ENCODE results near the gene DSE.
"Not testable (repeated sequence)": the region's sequence is repeated elsewhere in the genome, so short reads cannot be mapped to it uniquely, and the experiment has no call there.

The DSE gene

DNA sequence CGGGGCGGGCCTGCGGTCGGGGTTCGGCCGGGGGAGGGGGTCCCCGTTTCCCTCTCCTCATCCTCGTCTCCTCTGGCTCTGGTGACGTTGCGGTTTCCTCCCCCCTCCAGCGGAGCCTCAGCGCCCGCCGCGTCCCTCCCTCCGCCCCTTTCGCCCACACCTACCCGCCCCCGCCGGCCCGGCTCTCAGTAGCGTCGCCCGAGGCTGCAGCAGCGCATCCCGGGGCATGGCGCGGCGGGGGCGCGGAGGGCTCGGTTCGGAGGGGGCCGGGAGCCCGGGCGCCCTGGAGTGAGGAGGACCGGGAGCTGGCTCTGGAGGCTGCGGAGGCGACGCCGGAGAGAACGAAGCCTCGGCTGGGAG, at the start of gene DSE:
Gene DSE (plus strand): TSS at position 188 of the 360 bp plus-strand sequence. CDS start 28,304 bp downstream, outside the sequence.
- peak in 55 of 58 donors; percentile 17 to 82 (median 62) for DNase-seq

GRCh38 chr6:116321933-116322332, 48.8 kb upstream of the DSE start:
- not testable (repeated sequence) for DNase-seq

DNA sequence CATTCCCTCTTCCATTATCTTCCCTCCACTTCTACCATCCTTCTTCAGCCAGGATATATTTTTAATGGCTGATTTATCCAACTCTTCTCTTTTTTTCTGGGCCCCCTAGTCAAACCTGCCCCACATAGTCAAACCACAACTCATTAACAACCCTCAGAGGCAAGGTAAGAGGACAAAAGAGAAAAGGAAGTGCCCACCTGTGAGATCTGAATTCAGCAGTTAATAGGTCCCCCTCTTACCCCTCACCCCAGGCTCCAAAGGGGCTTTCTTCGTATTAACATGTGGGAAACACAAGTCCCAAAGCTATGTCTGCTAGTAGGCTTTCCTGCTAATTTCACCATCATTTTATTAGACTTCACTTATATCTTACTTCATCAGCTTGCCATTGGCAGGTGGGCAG, 46.9 kb upstream of the DSE start:
- DNase-seq, result no peak

DNA sequence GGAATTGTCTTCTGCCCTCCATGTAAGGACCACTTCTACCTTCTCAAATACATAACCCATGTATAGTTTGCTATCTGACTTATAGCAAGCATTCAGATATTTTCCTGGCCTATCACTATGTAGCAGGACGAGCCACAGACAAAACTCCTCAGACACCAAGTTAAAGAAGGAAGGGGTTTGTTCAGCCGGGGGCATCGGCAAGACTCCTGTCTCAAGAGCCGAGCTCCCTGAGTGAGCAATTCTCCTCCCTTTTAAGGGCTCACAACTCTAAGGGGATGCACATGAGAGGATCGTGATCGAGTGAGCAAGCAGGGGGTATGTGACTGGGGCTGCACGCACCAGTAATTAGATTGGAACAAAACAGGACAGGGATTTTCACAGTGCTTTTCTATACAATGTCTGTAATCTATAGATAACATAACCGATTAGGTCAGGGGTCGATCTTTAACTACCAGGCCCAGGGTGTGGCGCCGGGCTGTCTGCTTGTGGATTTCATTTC, 45.1 kb upstream of the DSE start:
- DNase-seq, result not testable (repeated sequence)

DNA sequence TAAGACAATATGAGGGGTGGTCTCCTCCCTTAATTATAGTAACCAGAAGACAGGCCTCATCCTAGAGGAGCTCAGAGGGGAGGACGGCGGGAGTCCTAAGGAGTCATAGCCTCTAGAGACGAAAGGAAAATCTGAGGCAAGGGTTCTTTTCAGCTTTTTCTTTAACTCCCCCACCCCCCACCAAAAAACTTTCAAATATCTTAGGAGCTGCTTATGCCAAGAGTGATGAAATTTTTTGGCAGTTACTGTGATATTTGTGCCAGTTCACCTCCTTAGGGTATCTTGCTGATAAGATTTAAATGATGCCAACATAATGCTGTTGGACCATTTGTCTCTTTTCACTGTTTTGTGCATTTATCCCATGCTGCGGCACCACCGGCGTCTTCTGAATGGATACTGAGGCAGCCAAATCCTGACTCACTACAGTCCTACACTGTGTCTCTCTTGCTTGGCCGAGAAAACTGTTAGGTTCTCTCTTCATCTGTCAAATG, 44.5 kb upstream of the DSE start:
- peak in 1 of 58 donors; percentile 5 for DNase-seq

DNA sequence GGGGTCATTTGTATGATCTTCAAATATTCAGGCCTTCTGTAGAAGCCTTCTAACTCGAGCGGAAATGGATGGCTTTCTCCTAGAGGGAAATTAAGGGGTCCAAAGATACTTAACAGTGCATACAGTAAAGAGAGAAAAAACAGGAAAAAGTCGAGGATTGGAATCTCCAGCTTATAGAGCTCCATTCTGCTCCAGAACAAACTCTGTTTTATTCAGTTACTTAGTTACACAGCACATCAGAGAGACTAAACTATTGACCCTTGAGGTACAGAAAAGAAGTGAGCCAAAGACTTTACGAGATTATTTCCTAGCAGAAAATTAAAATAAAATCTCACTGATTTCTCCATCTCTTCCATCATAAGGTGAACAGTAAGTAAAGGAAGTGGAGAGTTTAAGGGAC, 43.8 kb upstream of the DSE start:
- no peak for DNase-seq

DNA sequence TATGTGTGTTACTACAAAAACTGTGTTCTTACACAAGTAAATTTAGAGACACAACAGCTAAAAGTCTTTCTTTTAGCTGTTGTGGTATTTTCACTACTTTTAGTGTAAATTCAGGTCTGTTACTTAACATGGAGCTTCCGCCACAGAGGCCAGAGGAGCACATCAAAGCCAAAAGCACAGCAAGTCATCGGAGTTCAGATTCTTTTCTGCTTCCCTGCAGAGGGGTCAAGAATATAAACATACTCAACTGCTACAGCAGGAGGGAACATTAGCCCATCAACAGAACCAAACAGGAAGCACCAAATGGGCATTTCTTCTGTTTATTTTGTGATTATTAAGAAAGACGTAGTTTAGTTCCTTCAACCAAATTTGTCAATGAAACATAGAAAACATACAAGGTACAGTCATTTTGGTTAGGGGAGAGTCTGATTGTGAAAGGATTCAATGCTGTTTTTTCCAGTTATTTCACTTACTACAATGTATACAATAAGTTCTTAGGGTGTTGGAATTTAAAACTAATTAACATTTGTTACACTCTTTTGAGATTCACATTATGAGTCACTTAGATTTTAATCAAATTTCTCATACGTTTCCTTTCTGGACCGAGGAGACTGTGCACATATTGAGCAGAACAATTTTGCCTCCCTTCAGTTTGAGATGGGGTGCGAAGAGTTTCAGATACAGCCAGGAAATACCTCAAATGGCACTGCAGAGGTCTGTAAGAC, 42.8 kb upstream of the DSE start:
- no peak for DNase-seq

GRCh38 chr6:116328528-116328903, 42.2 kb upstream of the DSE start:
- no peak for DNase-seq

GRCh38 chr6:116329156-116329555, 41.6 kb upstream of the DSE start:
- no peak for DNase-seq

DNA sequence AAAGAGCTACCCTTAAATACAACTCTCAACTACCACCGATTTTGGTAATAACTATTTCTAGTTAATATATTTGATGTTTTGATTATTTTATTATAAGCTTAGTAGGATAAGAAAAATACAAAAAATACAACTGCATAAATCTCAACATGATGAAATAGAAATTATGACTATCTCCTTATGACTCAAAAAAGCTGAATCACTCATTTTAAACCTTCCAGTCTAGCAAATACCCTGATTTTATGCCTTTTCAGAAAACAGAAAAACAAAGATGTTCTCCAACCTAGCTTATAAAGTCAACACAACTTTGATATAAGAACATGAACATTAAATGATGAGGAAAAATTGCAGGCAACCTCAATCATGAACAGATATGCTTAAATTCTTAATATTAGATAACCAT, 40.2 kb upstream of the DSE start:
- no peak for DNase-seq

DNA sequence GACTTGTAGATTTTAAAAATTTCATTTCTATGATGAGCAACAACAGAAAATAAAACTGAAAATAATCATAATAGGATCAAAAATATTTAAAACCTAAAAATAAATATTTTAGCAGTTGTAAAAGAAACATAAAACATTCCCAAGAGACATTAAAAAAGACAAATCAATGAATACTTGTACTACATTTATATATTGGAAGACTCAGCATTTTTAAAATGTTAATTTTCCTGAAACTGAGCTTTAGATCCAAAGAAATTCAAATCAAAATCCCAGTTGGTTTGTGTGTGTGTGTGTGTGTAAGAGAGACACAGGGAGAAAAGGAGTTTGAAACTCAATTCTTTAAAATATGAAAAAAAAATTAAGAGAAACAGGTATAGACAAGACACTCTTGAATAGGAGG, 38.7 kb upstream of the DSE start:
- DNase-seq, result no peak

- DNase-seq, result not testable (repeated sequence)
These were observed 35.9 kb upstream of the DSE start for GRCh38 chr6:116334638-116335409.

DNA sequence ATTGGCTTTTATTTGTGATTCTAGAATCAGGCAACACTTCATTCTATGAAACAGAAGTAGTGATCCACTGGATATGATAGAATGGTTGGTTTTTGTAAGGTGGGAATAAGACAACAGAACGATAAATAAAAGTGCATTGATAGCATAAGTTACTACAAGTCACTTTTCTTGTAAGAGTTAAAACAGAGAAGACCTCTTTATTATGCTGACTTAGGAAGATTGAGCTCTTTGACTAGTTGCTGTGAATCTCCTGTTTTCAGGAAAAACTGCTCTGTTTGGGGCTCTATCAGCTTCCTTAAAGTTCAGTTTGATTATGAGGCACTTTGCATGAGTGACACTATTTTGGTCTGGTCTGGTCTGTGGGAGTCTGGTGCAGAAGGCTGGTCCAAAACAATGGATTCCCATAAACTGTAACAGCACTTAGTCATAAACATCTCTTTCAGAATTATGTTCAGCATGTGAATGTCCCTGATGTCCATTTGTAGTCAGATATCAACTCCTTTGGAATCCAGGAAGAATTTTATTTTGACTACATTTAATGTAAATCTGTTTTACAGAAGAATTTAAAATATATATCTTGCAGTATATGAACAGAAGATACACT, 35.0 kb upstream of the DSE start:
- DNase-seq, result no peak

- DNase-seq, result no peak
These were observed 31.8 kb upstream of the DSE start for GRCh38 chr6:116338943-116339342.

- DNase-seq, result not testable (repeated sequence)
These were observed 30.1 kb upstream of the DSE start for GRCh38 chr6:116340625-116341024.

DNA sequence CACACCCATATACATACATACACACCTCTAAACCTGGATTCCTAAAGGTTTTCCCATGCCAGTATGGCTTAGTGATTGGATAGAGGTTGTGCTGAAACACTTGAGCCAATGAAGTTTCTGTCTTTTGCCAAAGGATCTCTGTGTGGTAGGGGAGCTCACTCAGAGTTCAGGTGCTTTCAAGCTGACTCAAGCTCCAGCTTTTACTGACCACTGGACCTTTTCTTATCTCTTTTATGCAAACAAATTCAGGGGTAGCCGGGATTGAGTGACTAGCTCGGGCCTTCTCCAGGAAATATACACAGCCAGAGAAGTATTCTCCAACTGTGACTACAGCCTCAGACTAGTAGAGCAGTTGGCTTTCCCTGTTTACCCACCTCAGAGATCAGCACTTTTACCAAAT, 21.5 kb upstream of the DSE start:
- DNase-seq, result no peak

- no peak for DNase-seq
These were observed 19.6 kb upstream of the DSE start for GRCh38 chr6:116351101-116351500.

GRCh38 chr6:116352515-116353471, 18.0 kb upstream of the DSE start:
- DNase-seq, result no peak

DNA sequence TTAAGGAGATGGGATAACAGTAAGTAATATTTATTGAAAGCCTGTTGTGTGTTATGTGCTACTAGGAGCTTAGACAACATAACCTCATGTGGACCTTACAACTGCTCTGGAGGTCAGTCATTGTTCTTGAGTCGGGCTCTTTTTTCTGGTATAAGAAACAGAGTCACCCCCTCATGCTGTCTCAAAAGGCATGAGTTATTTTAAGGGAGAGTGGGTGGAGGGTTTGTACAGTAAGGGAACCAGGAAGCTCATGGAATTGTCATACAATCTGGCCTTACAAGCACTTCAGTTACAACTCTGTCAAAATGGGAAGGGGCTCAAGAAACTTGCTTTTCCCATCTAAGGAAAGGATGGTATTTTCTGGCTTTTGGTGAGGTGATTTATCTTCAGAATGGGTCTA, 16.5 kb upstream of the DSE start:
- no peak for DNase-seq

DNA sequence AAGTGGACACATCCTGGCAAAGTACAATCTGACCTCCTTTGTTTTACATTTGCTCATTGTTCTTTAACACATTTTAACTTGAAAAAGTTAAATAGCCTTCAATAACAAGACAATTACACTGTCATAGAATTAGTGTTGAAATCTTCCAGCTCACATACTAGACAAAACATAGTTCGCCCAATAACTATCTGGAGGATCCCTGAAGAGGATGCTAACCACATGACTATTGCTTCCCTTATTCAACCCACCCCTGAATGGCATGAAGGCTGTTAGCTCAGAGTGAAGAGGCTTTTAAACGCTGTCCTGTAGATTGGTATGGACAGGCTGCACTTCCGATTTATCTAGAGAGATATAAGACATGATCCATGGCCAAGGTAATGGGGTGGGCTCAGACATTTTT, 15.0 kb upstream of the DSE start:
- no peak for DNase-seq

GRCh38 chr6:116359131-116359530, 11.6 kb upstream of the DSE start:
- DNase-seq, result no peak

Measured in anterior cingulate cortex (tissue), 58 donors.